HL-60 (cell line): ENCODE measurements around the gene TUBGCP5.
"Not testable (repeated sequence)": the region's sequence is repeated elsewhere in the genome, so short reads cannot be mapped to it uniquely, and the experiment has no call there.

ENCODE experiments used
- DNase-seq, 2 experiments: peaks; one replicate each; pipeline ENCODE4 v3.0.0-alpha.2; 2010 to 2020; ENCODE audit warnings: low read depth in 1 of 2, low spot score in 1 of 2
- H3K27ac ChIP-seq: fragments of 250-450 bp; sonication (Bioruptor Pico); replicated peaks from 2 replicates; pipeline ENCODE4 v1.5.1; 2020; ENCODE audit warnings: mild to moderate bottlenecking, moderate library complexity
- H3K27me3 ChIP-seq: fragments of 250-450 bp; sonication (Bioruptor Pico); 2 replicates; pipeline ENCODE4 v1.5.1; 2021; ENCODE audit warnings: mild to moderate bottlenecking, moderate library complexity; ENCODE audit not compliant: insufficient read depth, poor library complexity, severe bottlenecking
- H3K4me3 ChIP-seq: replicated peaks from 2 replicates; pipeline ENCODE4 v1.5.1; 2011; ENCODE audit warnings: mild to moderate bottlenecking, control low read depth, low read length; ENCODE audit not compliant: insufficient read depth
- CTCF ChIP-seq: IDR thresholded peaks from one replicate; pipeline ENCODE4 v1.5.1; 2011; ENCODE audit warnings: low read length, control low read depth, inconsistent platforms; ENCODE audit not compliant: insufficient read depth
- GABPA ChIP-seq: IDR thresholded peaks from 2 replicates; pipeline ENCODE4 v1.6.1; 2012; ENCODE audit warnings: low read depth
- POLR2AphosphoS5 ChIP-seq: IDR thresholded peaks from 2 replicates; pipeline ENCODE4 v1.6.1; 2012; ENCODE audit warnings: low read depth
- REST ChIP-seq: IDR thresholded peaks from 2 replicates; pipeline ENCODE4 v1.6.1; 2012; ENCODE audit warnings: low read depth; ENCODE audit not compliant: insufficient replicate concordance
- SPI1 ChIP-seq: IDR thresholded peaks from 2 replicates; pipeline ENCODE4 v1.6.1; 2012; ENCODE audit warnings: low read depth, mild to moderate bottlenecking, borderline replicate concordance

TUBGCP5 gene

GRCh38 chr15:22992024-22992326, 47.4 kb downstream of the TUBGCP5 start:
- DNase-seq = no peak
- H3K4me3 ChIP-seq = no peak overlapping the region
- H3K27me3 ChIP-seq = no peaks in the 10 kb centered on the region
- no peak overlapping the region for H3K27ac ChIP-seq
- no peak for TF ChIP-seq GABPA
- no peak for TF ChIP-seq CTCF
- no peak for TF ChIP-seq REST
- TF ChIP-seq SPI1 = no peak
- TF ChIP-seq POLR2AphosphoS5 = no peak

GRCh38 chr15:22989576-22990477, 49.5 kb downstream of the TUBGCP5 start:
- TF ChIP-seq REST = no peak
- TF ChIP-seq GABPA = no peak
- TF ChIP-seq CTCF = no peak
- no peak for TF ChIP-seq SPI1
- no peak for TF ChIP-seq POLR2AphosphoS5
- DNase-seq = no peak
- H3K27me3 ChIP-seq = no peaks in the 10 kb centered on the region
- H3K4me3 ChIP-seq = no peak overlapping the region
- H3K27ac ChIP-seq = no peak overlapping the region

GRCh38 chr15:22988811-22989210, 50.6 kb downstream of the TUBGCP5 start:
- Histone ChIP-seq H3K27ac (no peak overlapping the region), H3K27me3 (no peaks in the 10 kb centered on the region), H3K4me3 (no peak overlapping the region)
- DNase-seq = no peak
- TF ChIP-seq SPI1 (no peak), GABPA (no peak), REST (no peak), POLR2AphosphoS5 (no peak), CTCF (no peak)

- not testable (repeated sequence) for DNase-seq, H3K4me3 ChIP-seq, H3K27ac ChIP-seq, H3K27me3 ChIP-seq
These were observed 57.4 kb downstream of the TUBGCP5 start for GRCh38 chr15:22981931-22982330.
